K562 (cell line): ENCODE results near the gene ADGRG1. TPM values are rescaled to one million over a fixed set of nuclear protein-coding genes. Genes with fewer than 3 reads are reported as not detected.
A peak's percentile ranks its signal among the peaks of the same experiment; 100 is the strongest.
"Not testable (repeated sequence)": the region's sequence is repeated elsewhere in the genome, so short reads cannot be mapped to it uniquely, and the experiment has no call there.

Experiments used
- ATAC-seq: fragments of 200-7000 bp; cut with Tn5 transposase; 3 replicates; pipeline ENCODE4 v1.9.1; 2020; ENCODE audit warnings: moderate library complexity
- BruUV-seq: library from RNA; stranded (reverse); fragments of 400-500 nt; replicated peaks from 2 replicates; lab custom pipeline; 2021; lab: Mats Ljungman, UMichigan
- CTCF ChIA-PET: fragments of 300-600 bp; formaldehyde crosslinking; extraction: SDS; loops from one replicate; lab custom pipeline; 2021; ENCODE audit warnings: low intra/inter-chr PET ratio; lab: Yijun Ruan, JAX
- POLR2A ChIA-PET: fragments of 300-600, 350-650 bp; sonication (Branson Sonifier 250); formaldehyde crosslinking; extraction: SDS; loops from one replicate; lab custom pipeline; 2021; ENCODE audit warnings: antibody characterized with exemption, inconsistent platforms; lab: Yijun Ruan, JAX
- DNase-seq, 4 experiments: peaks; one replicate each; pipeline versions ENCODE4 v3.0.0 to v3.0.0-alpha.2; 2011 to 2018; ENCODE audit warnings: low spot score in 3 of 4, mixed read lengths in 3 of 4; ENCODE audit errors: extremely low read depth in 1 of 4
- FAIRE-seq: peaks from 2 replicates; lab custom pipeline; 2011; peaks lifted over from hg19 to GRCh38; lab: Jason Lieb, UNC
- H2AFZ ChIP-seq: 2 replicates; pipeline ENCODE4 v1.6.0; 2011; ENCODE audit warnings: low read depth, low read length, control low read depth, inconsistent platforms
- H3K27ac ChIP-seq: fragments of 200-600 bp; 3 replicates; pipeline ENCODE4 v1.8.0; 2011; ENCODE audit warnings: low read depth, mild to moderate bottlenecking, control low read depth, inconsistent platforms, low read length, moderate library complexity, mixed read lengths; ENCODE audit errors: extremely low read depth
- H3K27me3 ChIP-seq, 2 experiments: fragments of 300-600 bp in 1 of 2; 2 replicates in 1 of 2; 3 replicates in 1 of 2; pipeline versions ENCODE4 v1.6.0 to v1.8.0; 2011; ENCODE audit warnings: inconsistent platforms in 2 of 2, low read length in 2 of 2, mild to moderate bottlenecking in 1 of 2, mixed read lengths in 1 of 2, moderate library complexity in 1 of 2; ENCODE audit not compliant: control insufficient read depth in 2 of 2, insufficient read depth in 2 of 2
- H3K36me3 ChIP-seq: fragments of 300-600 bp; 3 replicates; pipeline ENCODE4 v1.8.0; 2011; ENCODE audit warnings: mild to moderate bottlenecking, low read length, inconsistent platforms; ENCODE audit not compliant: control insufficient read depth, insufficient read depth
- H3K4me1 ChIP-seq, 2 experiments: fragments of 200-600 bp in 1 of 2; replicated peaks in 1 of 2; 2 replicates in 1 of 2; 3 replicates in 1 of 2; pipeline versions ENCODE4 v1.5.1 to v1.8.0; 2011; ENCODE audit warnings: inconsistent platforms in 2 of 2, low read length in 2 of 2, mild to moderate bottlenecking in 1 of 2, mixed read lengths in 1 of 2, moderate library complexity in 1 of 2; ENCODE audit not compliant: control insufficient read depth in 2 of 2, insufficient read depth in 2 of 2
- H3K4me2 ChIP-seq: 2 replicates; pipeline ENCODE4 v1.6.1; 2011; ENCODE audit warnings: low read length, control low read depth, inconsistent platforms, mixed read lengths; ENCODE audit not compliant: insufficient read depth
- H3K4me3 ChIP-seq: fragments of 200-600 bp; sonication (generic), shearing (Covaris generic); 2 replicates; pipeline ENCODE4 v1.5.1; 2016; ENCODE audit warnings: control low read depth, inconsistent platforms
- H3K79me2 ChIP-seq: fragments of 200-600 bp; 3 replicates; pipeline ENCODE4 v1.8.0; 2011; ENCODE audit warnings: low read length, inconsistent platforms; ENCODE audit not compliant: control insufficient read depth, insufficient read depth
- H3K9ac ChIP-seq, 2 experiments: 2 replicates each; pipeline versions ENCODE4 v1.6.0 to v1.6.1; 2011; ENCODE audit warnings: low read depth in 2 of 2, low read length in 2 of 2, control low read depth in 1 of 2, inconsistent platforms in 1 of 2, mild to moderate bottlenecking in 1 of 2, mixed read lengths in 1 of 2; ENCODE audit not compliant: insufficient read depth in 1 of 2
- H3K9me1 ChIP-seq: one replicate; pipeline ENCODE4 v1.6.0; 2011; ENCODE audit warnings: inconsistent platforms, mild to moderate bottlenecking, low read length, moderate library complexity; ENCODE audit not compliant: control insufficient read depth, insufficient read depth
- H3K9me3 ChIP-seq: replicated peaks from 2 replicates; pipeline ENCODE4 v1.5.1; 2011; ENCODE audit warnings: low read depth, low read length, inconsistent platforms; ENCODE audit not compliant: control insufficient read depth, insufficient read depth
- H4K20me1 ChIP-seq: replicated peaks from 2 replicates; pipeline ENCODE4 v1.6.1; 2011; ENCODE audit warnings: low read length, inconsistent platforms, mixed read lengths; ENCODE audit not compliant: control insufficient read depth, insufficient read depth
- ARID1B ChIP-seq: fragments of 450-650 bp; IDR thresholded peaks from 2 replicates; pipeline ENCODE4 v1.6.1; 2016; ENCODE audit warnings: antibody characterized with exemption, mild to moderate bottlenecking, inconsistent platforms
- ATF7 ChIP-seq: fragments of 450-650 bp; IDR thresholded peaks from 2 replicates; pipeline ENCODE4 v1.7.1; 2014; ENCODE audit warnings: mild to moderate bottlenecking, moderate library complexity
- CC2D1A ChIP-seq: fragments of 450-650 bp; IDR thresholded peaks from 2 replicates; pipeline ENCODE4 v1.6.1; 2017; ENCODE audit warnings: mild to moderate bottlenecking
- CEBPB ChIP-seq: fragments of 450-650 bp; IDR thresholded peaks from 2 replicates; pipeline ENCODE4 v1.6.1; 2016; ENCODE audit warnings: missing genetic modification characterization, missing compliant biosample characterization
- CTBP1 ChIP-seq: fragments of 450-650 bp; IDR thresholded peaks from 2 replicates; pipeline ENCODE4 v1.6.1; 2016; ENCODE audit warnings: borderline replicate concordance
- DPF2 ChIP-seq: fragments of 450-650 bp; IDR thresholded peaks from 2 replicates; pipeline ENCODE4 v1.6.1; 2016
- FOSL1 ChIP-seq: fragments of 200-800 bp; sonication (Bioruptor generic); conservative IDR thresholded peaks from 2 replicates; pipeline ENCODE4 v1.6.1; 2016; ENCODE audit warnings: missing genetic modification characterization, missing compliant biosample characterization
- GABPA ChIP-seq: fragments of 200-800 bp; sonication (Bioruptor generic); conservative IDR thresholded peaks from 2 replicates; pipeline ENCODE4 v1.6.1; 2016; ENCODE audit warnings: low read depth, missing genetic modification characterization, missing compliant biosample characterization
- JUN ChIP-seq, 2 experiments: sonication (generic) in 1 of 2; formaldehyde crosslinking in 1 of 2; IDR thresholded peaks; 2 replicates each; pipeline versions ENCODE4 v1.6.1 to v1.8.0; 2012 to 2022; ENCODE audit warnings: borderline replicate concordance in 2 of 2, mild to moderate bottlenecking in 2 of 2, improper control_type of control experiment in 1 of 2, low read depth in 1 of 2, low read length in 1 of 2, missing genetic modification reagents in 1 of 2
- JUND ChIP-seq, 2 experiments: IDR thresholded peaks; 2 replicates in 1 of 2; 3 replicates in 1 of 2; pipeline ENCODE4 v1.6.1; 2011; ENCODE audit warnings: borderline replicate concordance in 2 of 2, low read depth in 2 of 2, low read length in 2 of 2, improper control_type of control experiment in 1 of 2, missing biosample characterization in 1 of 2, missing genetic modification characterization in 1 of 2, missing genetic modification reagents in 1 of 2
- NCOA2 ChIP-seq, 2 experiments: fragments of 450-650 bp; IDR thresholded peaks; 2 replicates each; pipeline ENCODE4 v1.6.1; 2018; ENCODE audit warnings: mild to moderate bottlenecking in 2 of 2, moderate library complexity in 1 of 2; ENCODE audit not compliant: partially characterized antibody in 2 of 2
- NR1H2 ChIP-seq: sonication (generic); formaldehyde crosslinking; IDR thresholded peaks from 2 replicates; pipeline ENCODE4 v1.4.0; 2020; ENCODE audit warnings: mild to moderate bottlenecking, missing genetic modification reagents
- OTX1 ChIP-seq: fragments of 450-650 bp; formaldehyde crosslinking; IDR thresholded peaks from 2 replicates; pipeline ENCODE4 v1.4.0; 2022; ENCODE audit warnings: mild to moderate bottlenecking
- RCOR1 ChIP-seq, 2 experiments: IDR thresholded peaks; 2 replicates each; pipeline ENCODE4 v1.6.1; 2012; ENCODE audit warnings: low read depth in 2 of 2, low read length in 2 of 2, borderline replicate concordance in 1 of 2, improper control_type of control experiment in 1 of 2
- SMARCA4 ChIP-seq: fragments of 450-650 bp; IDR thresholded peaks from 2 replicates; pipeline ENCODE4 v1.6.1; 2016
- TBP ChIP-seq: optimal IDR thresholded peaks from 2 replicates; pipeline ENCODE3; 2011; ENCODE audit warnings: low read depth, low read length, improper control_type of control experiment
- TCF3 ChIP-seq: sonication (generic); formaldehyde crosslinking; IDR thresholded peaks from 2 replicates; pipeline ENCODE4 v1.4.0; 2020; ENCODE audit warnings: mild to moderate bottlenecking, missing genetic modification reagents
- ZNF384 ChIP-seq: IDR thresholded peaks from 2 replicates; pipeline ENCODE4 v1.6.1; 2012; ENCODE audit warnings: low read depth, low read length, improper control_type of control experiment
- WGBS: fragments of 100-300 bp; shearing (Covaris generic); methylation state at CpG from one replicate; pipeline ENCODE4 v1.1.6; 2016; ENCODE audit warnings: low coverage, mixed read lengths; ENCODE audit not compliant: insufficient coverage; ENCODE audit errors: missing lambda C conversion rate; 5-methylcytosine and 5-hydroxymethylcytosine counted together
- in situ Hi-C: fragments of 300-500 bp; cut with MboI; formaldehyde crosslinking; loops from 4 replicates; pipeline ENCODE4 v1.15.0; 2018; ENCODE audit warnings: inconsistent platforms, mixed read lengths
- intact Hi-C: fragments of 100-400 bp; cut with micrococcal nuclease; formaldehyde crosslinking; loops from 2 replicates; pipeline ENCODE4 v1.14.2; 2022
- polyA plus RNA-seq, 8 experiments: library from polyadenylated mRNA; depleted of rRNA in 4 of 8; stranded (reverse) in 5 of 8; unstranded in 3 of 8; fragments of >200 nt; fragmentation: Nextera tagmentation in 2 of 8; fragmentation: Illumina TruSeq in 1 of 8; extraction: Ambion mirVana in 2 of 8; extraction: Trizol in 1 of 8; gene quantifications; 2 replicates each; pipeline versions ENCODE4 v1.2.1 to v1.2.3, GENCODE V29; 2011 to 2014; ENCODE audit warnings: inconsistent platforms in 1 of 8, missing spikeins in 1 of 8
- total RNA-seq, 7 experiments: library from RNA; depleted of rRNA in 6 of 7; stranded (reverse); fragments of >200 nt in 6 of 7; fragmentation: Illumina TruSeq in 2 of 7; extraction: Trizol in 2 of 7; gene quantifications; 2 replicates each; pipeline versions ENCODE4 v1.2.1 to v1.2.3, GENCODE V29; 2011 to 2021; ENCODE audit warnings: low replicate concordance in 1 of 7
- TF ChIP-seq, protein P1 (sequence below): fragments of 250-450 bp; sonication (Bioruptor Pico); IDR thresholded peaks from 2 replicates; pipeline ENCODE4 v1.5.0; 2021
- TF ChIP-seq, protein P2 (sequence below), 2 experiments: fragments of 450-650 bp in 1 of 2; sonication (generic) in 1 of 2; formaldehyde crosslinking in 1 of 2; IDR thresholded peaks in 1 of 2; conservative IDR thresholded peaks in 1 of 2; 2 replicates each; pipeline versions ENCODE4 v1.6.1 to v1.8.1; 2016 to 2023; ENCODE audit warnings: mild to moderate bottlenecking in 2 of 2, moderate library complexity in 2 of 2, inconsistent platforms in 1 of 2, missing genetic modification reagents in 1 of 2

ADGRG1 gene
- total and polyA plus RNA-seq, 9 of the 15 experiments (the other 6 are each of a cell fraction or from before 2014, with no cell fraction given), result 0.04 to 0.31 (median 0.16) TPM; not detected in 6

DNA sequence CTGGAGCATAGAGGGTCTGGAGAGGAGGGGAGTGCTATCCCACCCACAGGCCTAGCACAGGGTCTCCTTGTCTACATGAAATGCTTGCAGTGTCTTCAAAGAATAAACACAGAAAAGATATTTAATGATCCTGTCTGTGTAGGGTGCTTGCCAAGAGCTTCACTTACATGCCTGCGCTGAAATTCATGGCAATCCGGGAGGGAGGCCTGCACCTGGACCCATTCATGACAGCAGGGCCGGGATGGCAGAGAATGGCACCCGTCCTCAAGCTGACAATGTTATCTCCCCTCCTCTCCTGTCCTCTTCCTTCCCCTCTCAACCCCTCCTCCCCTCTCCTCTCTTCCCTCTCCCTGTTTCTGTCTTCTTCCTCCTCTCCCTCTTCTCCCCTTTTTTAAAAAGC, 41.8 kb downstream of the ADGRG1 start (continued):
- no peak for TF ChIP-seq CC2D1A
- no peak for TF ChIP-seq NR1H2 (CRISPR knock-in tag)
- no peak for TF ChIP-seq NCOA2 (IDR thresholded peaks at IDR 0.05; ENCODE audit: partially characterized antibody in 2 of 2)
- TF ChIP-seq, protein P1, sequence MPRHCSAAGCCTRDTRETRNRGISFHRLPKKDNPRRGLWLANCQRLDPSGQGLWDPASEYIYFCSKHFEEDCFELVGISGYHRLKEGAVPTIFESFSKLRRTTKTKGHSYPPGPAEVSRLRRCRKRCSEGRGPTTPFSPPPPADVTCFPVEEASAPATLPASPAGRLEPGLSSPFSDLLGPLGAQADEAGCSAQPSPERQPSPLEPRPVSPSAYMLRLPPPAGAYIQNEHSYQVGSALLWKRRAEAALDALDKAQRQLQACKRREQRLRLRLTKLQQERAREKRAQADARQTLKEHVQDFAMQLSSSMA (CRISPR knock-in tag), result no peak
- no peak for TF ChIP-seq OTX1 (CRISPR knock-in tag)
- TF ChIP-seq GABPA (tag), result no peak

DNA sequence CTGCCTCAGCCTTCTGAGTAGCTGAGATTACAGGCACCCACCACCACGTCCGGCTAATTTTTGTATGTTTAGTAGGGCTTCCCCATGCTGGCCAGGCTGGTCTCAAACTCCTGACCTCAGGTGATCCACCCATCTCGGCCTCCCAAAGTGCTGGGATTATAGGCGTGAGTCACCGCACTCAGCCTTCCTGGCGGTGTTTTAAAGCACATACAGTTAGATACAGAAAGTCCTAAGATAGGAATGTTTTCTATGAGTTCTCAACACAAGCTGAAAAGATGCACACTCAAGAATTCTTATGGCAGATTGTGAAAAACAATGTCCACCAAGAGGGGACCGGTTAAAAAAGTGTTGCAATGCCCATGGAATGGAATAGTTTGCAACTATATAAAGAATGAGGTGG, 43.0 kb downstream of the ADGRG1 start:
- 5% methylated on average over 7 of the region's 7 CpGs for WGBS
- H2AFZ ChIP-seq; CTCF ChIA-PET; H3K9me1 ChIP-seq; H3K79me2 ChIP-seq; BruUV-seq; H3K9me3 ChIP-seq; H3K4me2 ChIP-seq; H3K27ac ChIP-seq; in situ Hi-C loops; H3K36me3 ChIP-seq; TF ChIP-seq JUN (CRISPR knock-in tag; IDR thresholded peaks at IDR 0.05; ENCODE audit: borderline replicate concordance): not testable (repeated sequence)
- peak in 1 of 4 experiments; percentile 25 for DNase-seq
- peaks cover 36 to 42% of the 10 kb centered on the region in 2 experiments for H3K4me1 ChIP-seq
- POLR2A ChIA-PET, result interaction anchor here (0.6 to 2.3 kb wide), 4 partner anchors 9 to 64 kb away, joined by 3 to 12 read pairs (median 5); partner anchors contain the start of gene KATNB1
- TF ChIP-seq FOSL1 (tag) (peak; percentile 78), JUN (IDR thresholded peaks at IDR 0.05; ENCODE audit: borderline replicate concordance, low read depth, low read length) (peak; percentile 47; the same call in 1 of the 2 replicates), ARID1B (peak; percentile 66), CTBP1 (peak; percentile 69), ATF7 (0 out of 2 replicates have a peak, but pooled peaks have one; percentile 33), RCOR1 (IDR thresholded peaks at IDR 0.05; ENCODE audit: borderline replicate concordance in 1 of 2, low read depth in 2 of 2, low read length in 2 of 2) (peak in 1 of 2 experiments; percentile 44; a peak in 1 of 4 replicates), SMARCA4 (peak; percentile 58; the same call in 1 of the 2 replicates), TBP (peak; percentile 33), JUND (IDR thresholded peaks at IDR 0.05; ENCODE audit: borderline replicate concordance, low read depth, low read length) (peak; percentile 74), JUND (tag; IDR thresholded peaks at IDR 0.05; ENCODE audit: borderline replicate concordance, low read depth, low read length) (peak; percentile 48; the same call in 1 of the 3 replicates), ZNF384 (0 out of 2 replicates have a peak, but pooled peaks have one; percentile 3), TCF3 (0 out of 2 replicates have a peak, but pooled peaks have one; percentile 5), DPF2 (peak; percentile 64; the same call in 1 of the 2 replicates), CEBPB (peak; percentile 29; the same call in 1 of the 2 replicates)
- TF ChIP-seq, protein P2, sequence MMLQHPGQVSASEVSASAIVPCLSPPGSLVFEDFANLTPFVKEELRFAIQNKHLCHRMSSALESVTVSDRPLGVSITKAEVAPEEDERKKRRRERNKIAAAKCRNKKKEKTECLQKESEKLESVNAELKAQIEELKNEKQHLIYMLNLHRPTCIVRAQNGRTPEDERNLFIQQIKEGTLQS (IDR thresholded peaks at IDR 0.05), result peak; percentile 79; the same call in 1 of the 2 replicates
- TF ChIP-seq, protein P2 (CRISPR knock-in tag; conservative IDR thresholded peaks at IDR 0.05), result not testable (repeated sequence)
- TF ChIP-seq, all 486 proteins: peak for 14; not testable (repeated sequence) for 472
- ATAC-seq, H3K27me3 ChIP-seq, H3K4me3 ChIP-seq, H3K9ac ChIP-seq, intact Hi-C loops, H4K20me1 ChIP-seq: not testable (repeated sequence)
- FAIRE-seq, result peak; percentile 61
